Muscle layer of colon (tissue), 2 donors: Measurements from ENCODE around the gene DDX21.
A peak's percentile ranks its signal among the peaks of the same experiment; 100 is the strongest.
"Not testable (repeated sequence)": the region's sequence is repeated elsewhere in the genome, so short reads cannot be mapped to it uniquely, and the experiment has no call there.

Experiments used
- H3K27ac ChIP-seq: one replicate; pipeline ENCODE4 v1.7.0; 2013; ENCODE audit warnings: low read depth, mild to moderate bottlenecking, low read length, moderate library complexity
- H3K27me3 ChIP-seq, 2 donors: one replicate each; pipeline ENCODE4 v1.7.0; 2013; ENCODE audit warnings: low read length in 2 of 2, mild to moderate bottlenecking in 2 of 2; ENCODE audit not compliant: insufficient read depth in 2 of 2, control insufficient read depth in 1 of 2
- H3K36me3 ChIP-seq: one replicate; pipeline ENCODE4 v1.7.0; 2013; ENCODE audit warnings: mild to moderate bottlenecking, low read length; ENCODE audit not compliant: insufficient read depth
- H3K4me1 ChIP-seq: one replicate; pipeline ENCODE4 v1.7.0; 2013; ENCODE audit warnings: mild to moderate bottlenecking, low read length; ENCODE audit not compliant: insufficient read depth
- H3K4me3 ChIP-seq, 2 donors: one replicate each; pipeline ENCODE4 v1.7.0; 2013; ENCODE audit warnings: low read length in 2 of 2, low read depth in 1 of 2, mild to moderate bottlenecking in 1 of 2, moderate library complexity in 1 of 2
- H3K9ac ChIP-seq: one replicate; pipeline ENCODE4 v1.7.0; 2013; ENCODE audit warnings: low read length
- H3K9me3 ChIP-seq: one replicate; pipeline ENCODE4 v1.7.0; 2013; ENCODE audit warnings: mild to moderate bottlenecking, low read length
- donor health status: abdominal sarcoma.
- donor health status: Adenocarcinoma of cecum.

Gene DDX21

GRCh38 chr10:68955832-68956532, at the start of gene DDX21:
Gene DDX21, plus strand, starts transcription at chr10:68956170. Its CDS starts 56 bp downstream, at chr10:68956226.
- Histone ChIP-seq H3K9me3 (no peaks in the 10 kb centered on the region), H3K4me1 (peaks cover 11% of the 10 kb centered on the region), H3K9ac (peak within 1 kb of the TSS; percentile 76), H3K27ac (peak within 1 kb of the TSS; percentile 89), H3K36me3 (peaks cover 4% of the 10 kb centered on the region), H3K27me3 (no peaks in the 10 kb centered on the region), H3K4me3 (peak within 1 kb of the TSS; percentile 84 to 89)

GRCh38 chr10:68924593-68924992, 31.4 kb upstream of the DDX21 start:
- H3K4me3 ChIP-seq = no peak overlapping the region
- H3K9me3 ChIP-seq = no peaks in the 10 kb centered on the region
- peaks cover 7% of the 10 kb centered on the region for H3K36me3 ChIP-seq
- no peak overlapping the region for H3K9ac ChIP-seq
- H3K4me1 ChIP-seq = no peaks in the 10 kb centered on the region
- H3K27me3 ChIP-seq = no peaks in the 10 kb centered on the region
- no peak overlapping the region for H3K27ac ChIP-seq

- H3K9ac ChIP-seq = no peak overlapping the region
- no peaks in the 10 kb centered on the region for H3K9me3 ChIP-seq
- H3K27me3 ChIP-seq = no peaks in the 10 kb centered on the region
- no peak overlapping the region for H3K27ac ChIP-seq
- peaks cover 4% of the 10 kb centered on the region for H3K36me3 ChIP-seq
- no peaks in the 10 kb centered on the region for H3K4me1 ChIP-seq
- no peak overlapping the region for H3K4me3 ChIP-seq
Observed at GRCh38 chr10:68925489-68925888, 30.5 kb upstream of the DDX21 start.

- not testable (repeated sequence) for H3K36me3 ChIP-seq, H3K4me1 ChIP-seq, H3K4me3 ChIP-seq, H3K9me3 ChIP-seq, H3K9ac ChIP-seq, H3K27me3 ChIP-seq, H3K27ac ChIP-seq
Observed at GRCh38 chr10:68929157-68929556, 26.8 kb upstream of the DDX21 start.

- H3K9me3 ChIP-seq, H3K36me3 ChIP-seq, H3K4me3 ChIP-seq, H3K27me3 ChIP-seq, H3K27ac ChIP-seq, H3K4me1 ChIP-seq, H3K9ac ChIP-seq: not testable (repeated sequence)
Observed at GRCh38 chr10:68929888-68930287, 26.1 kb upstream of the DDX21 start.

GRCh38 chr10:68932860-68933259, 23.1 kb upstream of the DDX21 start:
- H3K27me3 ChIP-seq, H3K4me1 ChIP-seq, H3K27ac ChIP-seq, H3K9ac ChIP-seq, H3K4me3 ChIP-seq, H3K9me3 ChIP-seq: not testable (repeated sequence)
- peaks cover 13% of the 10 kb centered on the region for H3K36me3 ChIP-seq

GRCh38 chr10:68934994-68935393, 21.0 kb upstream of the DDX21 start:
- Histone ChIP-seq H3K36me3 (peaks cover 22% of the 10 kb centered on the region), H3K4me3 (no peak overlapping the region), H3K27me3 (no peaks in the 10 kb centered on the region), H3K9me3 (no peaks in the 10 kb centered on the region), H3K4me1 (no peaks in the 10 kb centered on the region), H3K9ac (no peak overlapping the region), H3K27ac (no peak overlapping the region)

- Histone ChIP-seq H3K9me3 (no peaks in the 10 kb centered on the region), H3K36me3 (peaks cover 18% of the 10 kb centered on the region), H3K4me3 (no peak overlapping the region), H3K9ac (no peak overlapping the region), H3K4me1 (no peaks in the 10 kb centered on the region), H3K27ac (no peak overlapping the region), H3K27me3 (no peaks in the 10 kb centered on the region)
Observed at GRCh38 chr10:68938117-68938516, 17.9 kb upstream of the DDX21 start.

- no peak overlapping the region for H3K4me3 ChIP-seq
- H3K27ac ChIP-seq = no peak overlapping the region
- no peaks in the 10 kb centered on the region for H3K4me1 ChIP-seq
- peaks cover 18% of the 10 kb centered on the region for H3K36me3 ChIP-seq
- no peak overlapping the region for H3K9ac ChIP-seq
- no peaks in the 10 kb centered on the region for H3K27me3 ChIP-seq
- no peaks in the 10 kb centered on the region for H3K9me3 ChIP-seq
Observed at GRCh38 chr10:68938884-68939283, 17.1 kb upstream of the DDX21 start.

- H3K36me3 ChIP-seq = peaks cover 18% of the 10 kb centered on the region
- not testable (repeated sequence) for H3K27me3 ChIP-seq
Observed at GRCh38 chr10:68940917-68941316, 15.1 kb upstream of the DDX21 start.

GRCh38 chr10:68950598-68950997, 5.4 kb upstream of the DDX21 start:
- no peak overlapping the region for H3K27ac ChIP-seq
- peaks cover 28% of the 10 kb centered on the region for H3K36me3 ChIP-seq
- H3K9me3 ChIP-seq = no peaks in the 10 kb centered on the region
- no peak overlapping the region for H3K9ac ChIP-seq
- H3K4me1 ChIP-seq = no peaks in the 10 kb centered on the region
- H3K4me3 ChIP-seq = no peak overlapping the region
- no peaks in the 10 kb centered on the region for H3K27me3 ChIP-seq

More at GRCh38 chr10:68940917-68941316, 15.1 kb upstream of the DDX21 start:
- not testable (repeated sequence) for H3K4me3 ChIP-seq, H3K4me1 ChIP-seq, H3K9ac ChIP-seq, H3K9me3 ChIP-seq, H3K27ac ChIP-seq

GRCh38 chr10:68954904-68955303, 1.1 kb upstream of the DDX21 start:
- Histone ChIP-seq H3K9ac (no peak overlapping the region), H3K27me3 (no peaks in the 10 kb centered on the region), H3K4me3 (no peak overlapping the region), H3K27ac (no peak overlapping the region), H3K36me3 (peaks cover 6% of the 10 kb centered on the region), H3K4me1 (peaks cover 11% of the 10 kb centered on the region), H3K9me3 (no peaks in the 10 kb centered on the region)
